Measurements from ENCODE around the gene HSD17B4.
"Not testable (repeated sequence)": the region's sequence is repeated elsewhere in the genome, so short reads cannot be mapped to it uniquely, and the experiment has no call there.

HSD17B4 gene

GRCh38 chr5:119480629-119481028, 28.3 kb downstream of the HSD17B4 start:
- not testable (repeated sequence) for DNase-seq (ENCODE audit: low read depth)

DNA sequence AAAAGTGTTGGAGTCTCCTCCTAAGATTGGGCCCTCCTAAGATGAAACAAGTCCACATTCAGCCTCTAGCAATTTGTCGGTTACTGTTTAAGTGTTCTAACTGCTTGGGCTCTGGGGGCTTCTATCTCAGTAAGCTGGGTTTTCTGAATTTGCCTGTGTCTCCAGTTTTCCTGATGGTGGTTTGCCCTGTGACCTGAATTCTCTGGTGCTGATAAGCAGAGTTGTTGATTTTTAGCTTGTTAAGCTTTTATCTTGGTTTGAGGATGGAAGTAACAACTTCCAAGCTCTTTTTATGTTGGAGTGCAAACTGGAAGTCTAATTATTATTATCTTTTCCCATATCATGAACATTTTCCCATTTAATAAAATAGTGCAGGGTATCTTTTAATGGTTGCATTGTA, 30.9 kb downstream of the HSD17B4 start:
- DNase-seq (ENCODE audit: low read depth), result no peak

GRCh38 chr5:119484884-119485283, 32.6 kb downstream of the HSD17B4 start:
- no peak for DNase-seq (ENCODE audit: low read depth)

DNA sequence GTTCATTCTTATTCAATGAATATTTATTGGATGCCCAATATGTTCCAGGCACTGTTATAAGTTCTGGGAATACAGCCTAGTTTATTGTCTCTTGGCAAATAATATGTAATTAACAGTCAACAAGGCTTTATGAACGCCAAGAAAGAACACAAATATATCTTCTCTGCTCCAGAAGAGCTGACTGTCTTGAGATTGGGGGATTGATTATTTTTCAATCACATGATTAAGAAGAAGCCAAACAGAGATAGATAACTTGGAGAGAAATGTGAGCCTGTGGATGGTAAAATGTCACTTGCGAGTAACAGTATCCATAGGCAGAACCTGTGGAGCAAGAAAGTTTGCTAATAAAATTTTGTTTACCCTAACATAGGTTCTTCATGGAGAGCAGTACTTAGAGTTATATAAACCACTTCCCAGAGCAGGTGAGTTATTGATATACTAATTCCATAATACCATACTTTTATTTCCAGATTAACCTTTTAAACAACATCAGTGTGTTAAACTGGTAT, 49.4 kb downstream of the HSD17B4 start:
- no peak for DNase-seq (ENCODE audit: low read depth)

DNA sequence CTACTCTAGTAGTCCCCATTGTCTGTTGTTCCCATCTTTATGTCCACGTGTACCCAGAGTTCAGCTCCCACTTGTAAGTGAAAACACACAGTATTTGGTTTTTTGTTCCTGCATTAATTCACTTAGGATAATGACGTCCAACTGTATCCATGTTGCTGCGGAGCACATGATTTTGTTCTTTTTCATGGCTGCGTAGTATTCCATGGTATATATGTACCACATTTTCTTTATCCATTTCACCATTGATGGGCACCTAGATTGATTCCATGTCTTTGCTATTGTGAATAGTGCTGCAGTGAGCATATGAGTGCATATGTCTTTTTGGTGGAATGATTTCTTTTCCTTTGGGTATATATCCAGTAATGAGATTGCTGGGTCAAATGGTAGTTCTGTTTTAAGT, 51.6 kb downstream of the HSD17B4 start:
- DNase-seq (ENCODE audit: low read depth), result not testable (repeated sequence)

- DNase-seq (ENCODE audit: low read depth), result no peak
These were observed 60.0 kb downstream of the HSD17B4 start for GRCh38 chr5:119512277-119512676.

DNA sequence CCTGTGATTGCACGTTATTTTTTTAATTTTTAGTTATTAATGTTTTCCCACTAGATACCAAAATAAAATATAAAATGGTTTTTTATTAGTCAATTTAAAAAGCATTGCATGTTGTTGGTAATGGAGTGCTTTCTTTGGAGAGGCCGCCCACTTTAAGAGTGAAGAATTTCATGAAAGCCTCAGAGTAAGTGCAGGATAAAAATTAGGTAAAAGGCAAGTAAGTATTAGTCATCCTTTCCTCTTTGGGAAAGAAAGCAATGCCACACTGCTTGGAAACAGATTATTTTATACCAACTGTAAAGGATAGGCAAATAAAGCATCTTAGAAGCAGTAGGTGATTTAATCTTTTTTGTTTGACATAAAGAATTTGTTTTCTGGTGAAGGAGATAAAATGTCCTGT, 62.9 kb downstream of the HSD17B4 start:
- no peak for DNase-seq (ENCODE audit: low read depth)

- DNase-seq (ENCODE audit: low read depth), result not testable (repeated sequence)
These were observed 64.8 kb downstream of the HSD17B4 start for GRCh38 chr5:119517115-119517514.

DNA sequence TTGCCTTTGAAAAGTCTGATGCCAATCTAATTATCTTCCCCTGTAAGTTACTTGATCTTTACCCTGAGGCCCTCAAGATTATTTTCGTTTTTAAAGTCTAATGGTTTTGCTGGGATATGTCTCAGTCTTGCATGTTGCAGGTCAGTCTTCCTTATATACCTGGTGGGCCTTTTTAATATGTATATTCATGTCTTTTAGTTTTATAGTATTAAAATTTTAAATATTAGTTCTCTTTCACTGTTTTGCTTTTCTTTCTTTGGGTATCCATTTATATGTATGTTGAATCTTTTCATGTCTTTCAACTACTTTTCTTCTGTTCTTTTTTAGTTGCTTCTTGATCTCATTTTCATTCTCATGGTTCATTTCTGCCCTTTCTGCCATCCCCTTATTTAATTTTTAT, 68.9 kb downstream of the HSD17B4 start:
- no peak for DNase-seq (ENCODE audit: low read depth)

DNA sequence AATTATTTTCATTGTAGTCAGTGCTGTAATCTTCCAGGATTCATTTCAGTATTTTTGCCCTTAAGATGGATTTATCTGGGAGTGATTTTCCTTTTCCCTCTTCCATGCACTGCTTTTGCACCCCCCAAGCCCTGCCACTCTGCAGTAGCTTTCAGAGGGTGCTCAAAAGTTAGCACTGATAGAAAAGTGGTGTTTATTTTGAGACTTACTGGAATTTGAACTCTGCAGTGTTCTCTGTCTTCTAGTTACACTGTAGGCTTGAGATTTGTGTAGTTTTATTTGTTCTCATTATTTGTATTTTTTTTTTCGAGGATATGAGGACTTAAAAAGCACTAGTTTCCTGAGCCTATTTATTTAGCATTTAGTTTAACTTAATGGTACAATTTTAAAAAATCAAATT, 70.5 kb downstream of the HSD17B4 start:
- DNase-seq (ENCODE audit: low read depth), result no peak

GRCh38 chr5:119524485-119524884, 72.2 kb downstream of the HSD17B4 start:
- no peak for DNase-seq (ENCODE audit: low read depth)

GRCh38 chr5:119527351-119527750, 75.1 kb downstream of the HSD17B4 start:
- DNase-seq (ENCODE audit: low read depth), result no peak

GRCh38 chr5:119529811-119530210, 77.5 kb downstream of the HSD17B4 start:
- no peak for DNase-seq (ENCODE audit: low read depth)

DNA sequence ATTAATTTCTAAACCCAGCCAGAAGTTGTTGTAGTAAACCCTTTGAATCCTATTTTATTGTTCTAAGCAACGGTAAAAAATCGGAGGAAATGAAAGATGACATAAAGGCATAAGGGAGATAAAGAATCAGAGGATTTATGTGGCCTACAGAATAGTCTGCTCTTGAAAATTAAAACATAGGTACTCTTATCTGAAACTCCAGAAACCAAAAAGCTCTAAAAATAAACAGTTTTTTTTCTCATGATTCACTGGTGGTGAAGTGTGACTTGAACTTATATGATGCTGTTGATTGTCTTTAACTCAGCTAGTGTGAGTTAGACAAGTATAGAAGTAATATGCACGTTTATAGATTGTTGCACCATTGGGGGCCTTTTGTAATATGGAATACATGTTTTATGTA, 80.3 kb downstream of the HSD17B4 start:
- no peak for DNase-seq (ENCODE audit: low read depth)

DNA sequence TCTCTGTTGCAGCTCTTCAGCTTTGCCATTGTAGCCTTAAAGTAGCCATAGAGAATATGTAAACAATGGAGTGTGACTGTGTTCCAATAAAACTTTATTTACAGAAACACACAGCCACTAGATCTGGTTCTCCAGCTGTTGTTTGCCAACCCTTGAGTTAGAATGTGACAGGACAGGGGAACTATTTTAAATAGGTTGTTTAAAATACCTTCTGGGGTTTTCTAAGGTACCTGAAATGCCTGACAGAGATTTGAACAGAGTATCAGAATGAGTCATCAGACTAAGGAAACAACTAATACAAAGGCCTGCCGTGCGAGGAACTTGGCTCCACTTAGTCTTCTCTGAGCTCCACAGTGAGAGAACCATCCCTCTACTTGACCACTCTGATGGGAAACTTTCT, 85.4 kb downstream of the HSD17B4 start:
- no peak for DNase-seq (ENCODE audit: low read depth)

DNA sequence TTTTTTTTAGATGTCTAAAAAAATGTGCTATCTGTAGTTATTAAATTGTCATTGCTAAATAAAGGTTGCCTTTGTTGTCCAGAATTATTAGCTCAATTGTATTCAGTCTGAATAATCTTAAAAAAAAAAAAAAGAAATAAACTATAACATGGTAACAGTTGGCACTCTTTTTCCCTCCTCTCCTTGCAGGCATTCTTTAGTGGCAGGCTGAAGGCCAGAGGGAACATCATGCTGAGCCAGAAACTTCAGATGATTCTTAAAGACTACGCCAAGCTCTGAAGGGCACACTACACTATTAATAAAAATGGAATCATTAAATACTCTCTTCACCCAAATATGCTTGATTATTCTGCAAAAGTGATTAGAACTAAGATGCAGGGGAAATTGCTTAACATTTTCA, 89.4 kb downstream of the HSD17B4 start:
- DNase-seq (ENCODE audit: low read depth), result no peak

GRCh38 chr5:119551819-119552218, 99.5 kb downstream of the HSD17B4 start:
- no peak for DNase-seq (ENCODE audit: low read depth)

GRCh38 chr5:119554597-119554996, 102.3 kb downstream of the HSD17B4 start:
- no peak for DNase-seq (ENCODE audit: low read depth)

DNA sequence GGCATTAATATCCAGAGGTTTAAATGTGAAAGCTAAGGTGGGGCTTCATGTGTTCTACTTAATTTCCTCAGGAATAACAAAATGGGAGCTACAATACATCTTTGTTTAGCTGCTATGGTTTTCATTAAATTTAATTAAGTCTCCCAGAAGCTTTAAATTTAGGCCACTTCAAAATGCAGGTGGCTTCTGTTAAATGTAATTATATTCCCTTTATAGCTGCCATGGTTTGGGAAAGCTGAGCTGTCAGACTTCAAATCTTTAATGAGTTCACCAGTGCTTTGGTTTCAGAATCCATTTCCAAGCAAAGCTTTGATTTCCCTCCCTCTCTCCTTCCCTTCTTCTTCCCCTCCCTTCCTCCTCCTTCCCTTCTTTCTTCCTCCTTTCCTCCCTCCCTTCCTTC, 118.6 kb downstream of the HSD17B4 start:
- DNase-seq (ENCODE audit: low read depth), result no peak

DNA sequence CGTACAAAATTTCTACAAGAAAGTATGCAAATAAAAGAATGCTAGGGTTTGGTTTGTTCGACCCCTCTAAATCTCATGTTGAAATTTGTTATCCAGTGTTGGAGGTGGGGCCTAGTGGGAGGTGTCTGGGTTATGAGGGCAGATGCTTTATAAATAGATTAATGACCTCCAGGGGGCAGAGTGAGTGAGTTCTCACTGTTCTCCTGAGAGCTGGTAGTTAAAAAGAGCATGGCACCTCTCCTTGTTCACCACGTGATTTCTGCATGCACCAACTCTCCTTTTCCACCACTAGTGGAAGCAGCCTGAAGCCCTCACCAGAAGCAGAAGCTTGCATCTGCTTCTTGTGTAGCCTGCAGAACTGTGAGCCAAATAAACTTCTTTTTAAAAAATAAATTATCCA, 126.6 kb downstream of the HSD17B4 start:
- DNase-seq (ENCODE audit: low read depth), result no peak

GRCh38 chr5:119582987-119583386, 130.7 kb downstream of the HSD17B4 start:
- DNase-seq (ENCODE audit: low read depth), result no peak

DNA sequence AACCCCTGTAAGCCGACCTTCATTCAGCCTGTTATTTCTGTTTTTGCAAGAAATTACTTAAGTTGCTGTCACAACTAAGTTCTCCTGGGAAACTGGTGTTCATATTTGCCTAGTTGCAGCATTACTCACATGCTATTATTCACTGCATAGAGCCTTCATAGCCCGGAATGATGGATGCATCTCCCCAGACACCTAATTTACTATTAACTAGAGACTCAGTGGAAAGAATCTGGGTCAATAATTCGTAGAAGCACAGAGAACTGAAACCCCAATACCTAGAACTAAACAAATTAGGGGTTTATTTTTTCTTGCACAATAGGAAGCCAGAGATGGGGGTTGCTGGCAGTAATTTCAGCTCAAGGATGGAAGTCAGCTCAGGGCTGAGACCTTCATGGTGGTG, 131.4 kb downstream of the HSD17B4 start:
- DNase-seq (ENCODE audit: low read depth), result no peak

All from activated T-cell treated with anti-CD3 and anti-CD28 coated beads for 24 hours (primary cell).